CD4-positive, alpha-beta T cell (primary cell): ENCODE measurements around the gene MMP19. TPM values are rescaled to one million over a fixed set of nuclear protein-coding genes. Genes with fewer than 3 reads are reported as not detected.

Experiments used
- ATAC-seq: fragments of 200-7000 bp; cut with Tn5 transposase; one replicate; pipeline ENCODE4 v1.10.0; 2022; ENCODE audit warnings: mild to moderate bottlenecking; ENCODE audit not compliant: poor library complexity
- CTCF ChIA-PET: fragments of 350-600 bp; sonication (Branson Sonifier 250); formaldehyde crosslinking; loops from one replicate; lab custom pipeline; 2021; ENCODE audit warnings: antibody characterized with exemption, inconsistent platforms; lab: Charles Lee
- POLR2A ChIA-PET: fragments of 350-600 bp; sonication (Branson Sonifier 250); formaldehyde crosslinking; loops from one replicate; lab custom pipeline; 2021; ENCODE audit warnings: antibody characterized with exemption, inconsistent platforms; lab: Charles Lee
- DNase-seq, 14 experiments: peaks; one replicate each; pipeline ENCODE4 v3.0.0-alpha.2; 2013 to 2020; ENCODE audit warnings: mixed read lengths in 2 of 14
- H3K27ac ChIP-seq, 2 donors: one replicate each; pipeline versions ENCODE4 v1.5.1 to v1.7.0; 2013; ENCODE audit warnings: low read length in 2 of 2, low read depth in 1 of 2, mild to moderate bottlenecking in 1 of 2
- H3K27me3 ChIP-seq, 2 experiments: 1 replicate in 1 of 2; 2 replicates in 1 of 2; pipeline versions ENCODE4 v1.6.1 to v1.7.0; 2013; ENCODE audit warnings: low read length in 2 of 2, control low read depth in 1 of 2, mild to moderate bottlenecking in 1 of 2, moderate library complexity in 1 of 2; ENCODE audit not compliant: insufficient read depth in 2 of 2, control insufficient read depth in 1 of 2
- H3K36me3 ChIP-seq: one replicate; pipeline ENCODE4 v1.6.1; 2013; ENCODE audit warnings: low read length, control low read depth; ENCODE audit not compliant: insufficient read depth
- H3K4me1 ChIP-seq: one replicate; pipeline ENCODE4 v1.6.1; 2013; ENCODE audit warnings: low read length, control low read depth; ENCODE audit not compliant: insufficient read depth
- H3K4me3 ChIP-seq: one replicate; pipeline ENCODE4 v1.5.1; 2013; ENCODE audit warnings: mild to moderate bottlenecking, low read length, moderate library complexity
- H3K9me3 ChIP-seq, 2 experiments: 1 replicate in 1 of 2; 2 replicates in 1 of 2; pipeline versions ENCODE4 v1.6.1 to v1.7.0; 2013; ENCODE audit warnings: low read length in 2 of 2, mild to moderate bottlenecking in 2 of 2, control low read depth in 1 of 2, moderate library complexity in 1 of 2; ENCODE audit not compliant: control insufficient read depth in 1 of 2, insufficient read depth in 1 of 2
- H3K27ac Mint-ChIP-seq: one replicate; pipeline ENCODE4 v1.8.0; 2020; ENCODE audit warnings: mixed read lengths
- H3K27me3 Mint-ChIP-seq: one replicate; pipeline ENCODE4 v1.8.0; 2021; ENCODE audit warnings: mixed read lengths
- H3K36me3 Mint-ChIP-seq: one replicate; pipeline ENCODE4 v1.8.0; 2021; ENCODE audit warnings: low read depth, mixed read lengths
- H3K4me1 Mint-ChIP-seq: one replicate; pipeline ENCODE4 v1.8.0; 2021; ENCODE audit warnings: low read depth, mixed read lengths
- H3K4me3 Mint-ChIP-seq: one replicate; pipeline ENCODE4 v1.8.0; 2020; ENCODE audit warnings: mild to moderate bottlenecking, mixed read lengths
- H3K9me3 Mint-ChIP-seq: one replicate; pipeline ENCODE4 v1.8.0; 2020; ENCODE audit warnings: mixed read lengths
- intact Hi-C, 2 experiments: fragments of 100-400 bp; cut with DNase I in 1 of 2; cut with micrococcal nuclease in 1 of 2; formaldehyde crosslinking; loops; one replicate each; pipeline versions ENCODE4 v1.15.1 to v1.9.0; 2023 to 2025; cut with DNase I, micrococcal nuclease
- total RNA-seq, 174 experiments: library from RNA in 2 of 174; stranded (reverse) in 2 of 174; gene quantifications; one replicate each; pipeline ENCODE4 v1.2.3 and lab custom pipeline; 2021 to 2026
- TF ChIP-seq, protein P1 (sequence below): fragments of 200-600 bp; IDR thresholded peaks from one replicate; pipeline ENCODE4 v1.8.0; 2022; ENCODE audit warnings: antibody characterized with exemption, mild to moderate bottlenecking

The MMP19 gene
- total RNA-seq, 2 experiments from 2014 or later = not detected

DNA sequence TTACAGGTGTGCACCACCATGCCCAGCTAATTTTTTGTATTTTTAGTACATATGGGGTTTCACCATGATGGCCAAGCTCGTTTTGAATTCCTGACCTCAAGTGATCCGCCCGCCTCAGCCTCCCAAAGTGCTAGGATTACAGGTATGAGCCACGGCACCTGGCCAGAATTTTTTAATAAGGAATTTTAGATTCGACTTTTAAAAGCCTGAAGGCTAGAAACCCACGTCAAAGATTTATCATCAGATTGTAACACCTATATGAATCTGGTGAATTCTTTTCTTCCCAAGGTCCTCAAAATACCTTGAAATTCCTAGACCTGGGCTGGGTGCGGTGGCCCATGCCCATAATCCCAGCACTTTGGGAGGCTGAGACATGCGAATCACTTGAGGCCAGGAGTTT, 18.7 kb upstream of the MMP19 start:
- no peaks in the 10 kb centered on the region for H3K9me3 Mint-ChIP-seq
- Histone ChIP-seq H3K27ac (no peak overlapping the region), H3K27me3 (no peaks in the 10 kb centered on the region), H3K36me3 (no peaks in the 10 kb centered on the region), H3K4me3 (no peak overlapping the region), H3K4me1 (no peaks in the 10 kb centered on the region), H3K9me3 (peaks cover 14 to 22% of the 10 kb centered on the region in 2 experiments)
- H3K27ac Mint-ChIP-seq = no peak overlapping the region
- H3K4me3 Mint-ChIP-seq = no peak overlapping the region
- ChIA-PET CTCF (interaction anchor here (0.9 kb wide), 1 partner anchor 10 kb away, joined by 3 read pairs; no protein-coding TSS in a partner anchor), POLR2A (no interaction called here)
- no peaks in the 10 kb centered on the region for H3K4me1 Mint-ChIP-seq
- no peak for DNase-seq
- no peaks in the 10 kb centered on the region for H3K36me3 Mint-ChIP-seq
- no peaks in the 10 kb centered on the region for H3K27me3 Mint-ChIP-seq
- intact Hi-C loops = no loop called here
- no peak for ATAC-seq
- TF ChIP-seq, protein P1, sequence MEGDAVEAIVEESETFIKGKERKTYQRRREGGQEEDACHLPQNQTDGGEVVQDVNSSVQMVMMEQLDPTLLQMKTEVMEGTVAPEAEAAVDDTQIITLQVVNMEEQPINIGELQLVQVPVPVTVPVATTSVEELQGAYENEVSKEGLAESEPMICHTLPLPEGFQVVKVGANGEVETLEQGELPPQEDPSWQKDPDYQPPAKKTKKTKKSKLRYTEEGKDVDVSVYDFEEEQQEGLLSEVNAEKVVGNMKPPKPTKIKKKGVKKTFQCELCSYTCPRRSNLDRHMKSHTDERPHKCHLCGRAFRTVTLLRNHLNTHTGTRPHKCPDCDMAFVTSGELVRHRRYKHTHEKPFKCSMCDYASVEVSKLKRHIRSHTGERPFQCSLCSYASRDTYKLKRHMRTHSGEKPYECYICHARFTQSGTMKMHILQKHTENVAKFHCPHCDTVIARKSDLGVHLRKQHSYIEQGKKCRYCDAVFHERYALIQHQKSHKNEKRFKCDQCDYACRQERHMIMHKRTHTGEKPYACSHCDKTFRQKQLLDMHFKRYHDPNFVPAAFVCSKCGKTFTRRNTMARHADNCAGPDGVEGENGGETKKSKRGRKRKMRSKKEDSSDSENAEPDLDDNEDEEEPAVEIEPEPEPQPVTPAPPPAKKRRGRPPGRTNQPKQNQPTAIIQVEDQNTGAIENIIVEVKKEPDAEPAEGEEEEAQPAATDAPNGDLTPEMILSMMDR = no peak

DNA sequence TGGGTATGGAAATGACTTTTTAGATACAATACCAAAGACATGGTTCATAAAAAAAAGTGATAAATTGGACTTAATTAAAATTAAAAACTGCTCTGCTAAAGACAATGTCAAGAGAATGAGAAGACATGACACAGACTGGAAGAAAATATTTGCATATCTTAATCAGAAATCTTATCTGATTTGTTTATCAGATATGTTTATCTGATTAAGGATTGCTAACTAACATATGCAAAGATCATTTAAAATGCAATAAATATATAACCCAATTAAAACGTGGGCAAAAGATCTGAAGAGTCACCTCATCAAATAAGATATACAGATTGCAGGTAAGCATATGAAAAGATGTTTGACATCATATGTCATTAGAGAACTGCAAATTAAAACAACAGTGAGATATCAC, 10.0 kb upstream of the MMP19 start:
- H3K27me3 ChIP-seq = peaks cover 0 to 2% of the 10 kb centered on the region in 2 experiments
- H3K4me3 ChIP-seq = no peak overlapping the region
- no peaks in the 10 kb centered on the region for H3K9me3 Mint-ChIP-seq
- no peak for ATAC-seq
- no peak overlapping the region for H3K4me3 Mint-ChIP-seq
- no peak overlapping the region for H3K27ac Mint-ChIP-seq
- ChIA-PET CTCF (no interaction called here), POLR2A (no interaction called here)
- H3K36me3 Mint-ChIP-seq = no peaks in the 10 kb centered on the region
- H3K27me3 Mint-ChIP-seq = peaks cover 3% of the 10 kb centered on the region
- no peaks in the 10 kb centered on the region for H3K9me3 ChIP-seq
- H3K4me1 Mint-ChIP-seq = no peaks in the 10 kb centered on the region
- DNase-seq = no peak
- TF ChIP-seq, protein P1 = no peak
- intact Hi-C loops = no loop called here
- no peaks in the 10 kb centered on the region for H3K4me1 ChIP-seq
- no peaks in the 10 kb centered on the region for H3K36me3 ChIP-seq
- no peak overlapping the region for H3K27ac ChIP-seq

DNA sequence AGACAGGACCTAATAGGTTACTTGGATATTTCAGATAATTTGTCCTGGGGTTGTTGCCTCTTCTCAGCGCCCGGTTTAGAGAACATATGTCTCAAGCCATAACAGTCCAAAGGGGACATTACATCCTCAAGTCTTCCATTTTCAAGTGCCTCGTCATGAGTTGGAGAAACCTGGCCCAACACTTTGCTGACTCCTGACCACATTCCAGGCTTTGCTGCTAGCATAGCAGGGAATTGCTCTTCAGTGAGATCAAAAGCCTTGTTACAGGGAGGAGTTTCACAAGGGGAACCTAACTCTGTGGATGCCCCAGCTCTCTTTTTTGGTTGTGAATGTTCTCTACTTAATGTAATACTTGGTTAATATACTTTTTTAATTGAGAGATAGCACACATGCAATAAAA, 8.2 kb upstream of the MMP19 start:
- no peaks in the 10 kb centered on the region for H3K4me1 Mint-ChIP-seq
- DNase-seq (no peak), ATAC-seq (no peak)
- no peak overlapping the region for H3K4me3 Mint-ChIP-seq
- H3K27me3 Mint-ChIP-seq = peaks cover 3% of the 10 kb centered on the region
- no peak overlapping the region for H3K4me3 ChIP-seq
- no peaks in the 10 kb centered on the region for H3K36me3 Mint-ChIP-seq
- H3K27me3 ChIP-seq = peaks cover 0 to 2% of the 10 kb centered on the region in 2 experiments
- no peaks in the 10 kb centered on the region for H3K36me3 ChIP-seq
- TF ChIP-seq, protein P1 = no peak
- intact Hi-C loops = no loop called here
- ChIA-PET CTCF (no interaction called here), POLR2A (no interaction called here)
- no peak overlapping the region for H3K27ac ChIP-seq
- no peak overlapping the region for H3K27ac Mint-ChIP-seq
- H3K9me3 Mint-ChIP-seq = no peaks in the 10 kb centered on the region
- peaks cover 3% of the 10 kb centered on the region for H3K4me1 ChIP-seq
- no peaks in the 10 kb centered on the region for H3K9me3 ChIP-seq
